DMS153 treated with DMSO at 0.1 percent for 48 hours (cell line): ENCODE results near the gene CASKIN2.
A peak's percentile ranks its signal among the peaks of the same experiment; 100 is the strongest.
"Not testable (repeated sequence)": the region's sequence is repeated elsewhere in the genome, so short reads cannot be mapped to it uniquely, and the experiment has no call there.

Experiments
- DNase-seq: peaks from one replicate; lab custom pipeline; 2025; ENCODE audit not compliant: unreplicated experiment; lab: John Stamatoyannopoulos, UW

CASKIN2 gene

DNA sequence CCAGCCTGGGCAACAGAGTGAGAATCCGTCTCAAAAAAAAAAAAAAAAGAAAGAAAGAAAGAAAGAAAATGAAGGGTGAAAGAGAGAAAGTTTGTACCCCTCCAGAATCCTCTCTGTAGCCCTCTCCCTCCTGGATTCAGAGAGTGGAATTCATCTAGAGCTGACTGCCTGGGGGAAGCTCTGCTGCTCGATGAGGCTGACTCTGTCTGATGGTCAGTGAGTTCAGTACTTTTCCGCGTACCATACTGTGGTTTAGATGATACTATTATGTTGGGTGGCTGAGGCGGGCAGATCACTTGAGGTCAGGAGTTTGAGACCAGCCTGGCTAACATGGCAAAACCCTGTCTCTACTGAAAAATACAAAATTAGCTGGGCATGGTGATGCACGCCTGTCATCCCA, 44.1 kb downstream of the CASKIN2 start:
- DNase-seq = no peak

DNA sequence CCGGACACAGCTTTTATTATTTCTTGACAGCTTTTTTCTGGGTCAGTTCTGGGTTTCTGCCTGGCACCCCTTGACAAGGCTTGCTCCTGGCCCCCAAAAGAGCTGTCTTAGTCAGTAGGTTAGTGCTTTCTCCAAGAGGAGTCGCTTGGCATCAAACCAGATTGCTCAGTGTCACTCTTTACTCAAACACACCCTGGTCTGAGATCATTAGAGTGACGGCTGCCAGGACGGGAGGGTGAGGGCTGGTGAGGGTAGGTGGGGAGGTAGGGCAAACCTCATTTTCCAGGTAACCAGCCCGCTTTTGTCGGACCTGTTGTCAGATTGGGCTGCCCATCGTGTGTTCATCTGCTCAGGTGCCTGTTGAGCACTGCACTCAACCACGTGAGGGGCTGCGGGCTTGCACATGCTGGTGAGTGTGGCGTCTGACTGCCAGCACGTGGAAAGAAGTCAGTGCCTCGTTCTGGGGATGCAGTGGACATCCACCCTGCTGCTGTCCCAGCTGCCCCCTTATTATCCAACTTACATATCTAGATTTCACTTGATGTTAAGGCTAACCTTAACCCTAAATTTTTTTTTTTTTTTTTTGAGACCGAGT, 46.5 kb downstream of the CASKIN2 start:
- DNase-seq = no peak

DNA sequence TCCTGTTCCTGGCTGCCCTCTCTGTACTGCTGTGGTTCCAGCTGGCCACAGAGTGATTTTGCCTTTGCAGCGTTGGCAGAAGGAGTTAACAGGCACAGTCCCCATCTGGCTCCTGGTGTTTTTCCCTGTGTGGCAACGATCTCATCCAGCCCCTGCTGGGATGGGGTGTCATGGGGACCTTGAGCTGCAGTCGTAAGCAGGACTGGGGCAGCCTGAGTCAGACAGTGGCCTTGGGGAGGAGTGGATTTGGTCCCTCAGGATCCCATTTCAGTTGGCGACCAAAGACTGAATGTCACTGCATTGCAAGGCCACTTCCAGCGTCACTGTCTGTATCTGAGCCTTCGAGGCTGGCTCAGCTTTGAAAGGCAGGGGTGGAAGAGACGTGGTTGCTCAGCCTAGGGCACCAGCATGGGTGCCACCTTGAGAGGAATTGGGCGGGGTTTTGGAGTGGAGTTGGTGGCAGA, 47.0 kb downstream of the CASKIN2 start:
- DNase-seq = no peak

GRCh38 chr17:75465039-75465438, 50.3 kb downstream of the CASKIN2 start:
- no peak for DNase-seq

DNA sequence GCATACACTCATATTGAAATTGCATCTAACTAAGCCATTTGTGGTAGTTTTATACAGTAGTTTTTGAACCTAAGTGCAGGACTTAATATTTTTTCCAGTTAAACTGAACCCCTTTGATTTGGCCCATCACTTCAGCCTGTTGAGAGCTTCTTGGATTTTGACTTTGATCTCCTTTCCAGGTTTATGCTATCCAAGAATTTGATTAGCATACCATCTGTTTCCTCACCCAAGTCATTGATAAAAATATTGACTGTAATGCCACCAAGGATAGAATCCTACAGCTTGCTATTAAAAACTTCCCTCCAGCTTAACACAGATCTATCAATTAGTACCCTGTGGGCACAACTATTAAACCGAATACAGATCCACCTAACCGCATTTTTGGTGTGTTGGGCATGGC, 51.7 kb downstream of the CASKIN2 start:
- DNase-seq = no peak

- no peak for DNase-seq
Measured at GRCh38 chr17:75460295-75460694, 55.0 kb downstream of the CASKIN2 start.

- DNase-seq = no peak
Measured at GRCh38 chr17:75459590-75460267, 55.6 kb downstream of the CASKIN2 start.

- no peak for DNase-seq
Measured at GRCh38 chr17:75459246-75459589, 56.1 kb downstream of the CASKIN2 start.

DNA sequence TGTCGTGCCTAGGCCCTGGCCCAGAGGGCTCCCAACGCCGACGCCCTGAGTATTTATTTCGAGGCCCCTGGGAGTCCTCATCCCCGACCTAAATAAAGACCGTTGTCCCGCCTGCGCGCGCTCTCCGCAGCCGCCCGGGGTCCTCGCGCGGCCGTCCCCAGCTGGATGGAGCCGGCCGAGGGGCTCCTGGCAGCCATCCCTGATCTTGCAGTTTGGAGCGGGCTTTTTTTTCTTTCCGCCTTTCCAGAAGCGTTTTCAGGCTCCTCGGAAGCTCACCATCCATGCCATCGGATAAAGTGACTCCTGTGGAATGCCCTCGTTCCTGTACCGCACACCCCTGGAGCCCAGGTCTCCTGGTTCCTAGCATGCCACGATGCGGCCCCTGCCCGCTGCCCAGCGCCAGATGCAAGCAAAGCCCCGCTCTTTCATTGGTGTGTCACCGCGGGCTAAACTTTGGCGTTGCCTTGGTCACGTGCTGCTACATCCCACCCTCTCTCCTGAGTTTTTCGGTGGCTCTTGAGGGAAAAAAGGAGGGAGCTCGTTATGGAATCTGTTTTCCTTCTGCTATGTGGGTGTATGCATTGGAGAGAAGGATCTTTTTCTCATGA, 58.2 kb downstream of the CASKIN2 start:
- DNase-seq = no peak

DNA sequence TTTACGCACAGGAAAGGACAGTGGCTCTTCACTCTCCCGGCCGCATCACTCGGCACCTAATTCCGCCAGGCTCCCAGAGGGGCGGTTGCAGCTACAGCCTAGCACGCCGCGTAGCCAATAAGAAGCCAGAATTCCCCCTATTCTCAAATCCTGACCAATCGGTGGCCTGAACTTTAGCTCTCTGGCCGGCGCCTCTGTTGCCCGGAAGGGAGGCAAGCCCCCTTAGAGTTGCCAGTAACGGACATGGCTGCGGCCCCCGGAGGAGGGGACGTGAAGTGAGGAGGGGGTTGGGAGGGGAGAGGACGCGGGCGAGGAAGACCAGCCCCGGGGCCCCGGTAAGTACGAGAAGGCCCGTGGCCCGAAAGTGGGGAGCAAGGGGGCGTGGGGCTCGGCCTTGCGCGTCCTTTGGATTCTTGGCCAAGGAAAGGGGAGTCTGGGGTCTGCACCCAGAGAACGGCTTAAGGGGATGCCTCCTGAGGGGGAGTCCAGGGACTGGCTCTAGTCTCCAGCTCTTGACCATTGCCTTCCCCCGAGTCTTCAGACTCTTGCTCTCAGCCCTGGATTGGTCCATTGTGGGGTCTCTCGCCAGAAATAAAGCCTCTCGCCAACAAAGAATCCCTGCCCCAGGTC, 58.8 kb downstream of the CASKIN2 start, which contains the start of gene TMEM94:
TSS of gene TMEM94 (plus strand) at position 219 of the 630 bp plus-strand sequence. CDS start 15,271 bp downstream, outside the sequence.
- peak; percentile 98 for DNase-seq

- no peak for DNase-seq
Measured at GRCh38 chr17:75456039-75456416, 59.3 kb downstream of the CASKIN2 start.

DNA sequence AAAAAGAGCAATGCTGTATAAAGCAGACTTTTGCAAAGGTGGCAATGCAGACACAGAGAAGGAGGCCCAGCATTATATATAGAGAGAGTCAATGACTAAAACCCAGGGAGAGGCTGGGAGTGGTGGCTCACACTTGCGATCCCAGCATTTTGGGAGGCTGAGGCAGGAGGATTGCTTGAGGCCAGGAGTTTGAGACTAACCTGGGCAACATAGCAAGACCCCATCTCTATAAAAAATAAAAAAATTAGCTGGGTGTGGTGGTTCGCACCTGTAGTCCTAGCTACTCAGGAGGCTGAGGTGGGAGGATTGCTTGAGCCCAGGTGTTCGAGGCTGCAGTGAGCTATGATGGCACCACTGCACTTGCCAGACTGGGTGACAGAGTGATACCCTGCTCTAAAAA, 60.7 kb downstream of the CASKIN2 start:
- DNase-seq = not testable (repeated sequence)

DNA sequence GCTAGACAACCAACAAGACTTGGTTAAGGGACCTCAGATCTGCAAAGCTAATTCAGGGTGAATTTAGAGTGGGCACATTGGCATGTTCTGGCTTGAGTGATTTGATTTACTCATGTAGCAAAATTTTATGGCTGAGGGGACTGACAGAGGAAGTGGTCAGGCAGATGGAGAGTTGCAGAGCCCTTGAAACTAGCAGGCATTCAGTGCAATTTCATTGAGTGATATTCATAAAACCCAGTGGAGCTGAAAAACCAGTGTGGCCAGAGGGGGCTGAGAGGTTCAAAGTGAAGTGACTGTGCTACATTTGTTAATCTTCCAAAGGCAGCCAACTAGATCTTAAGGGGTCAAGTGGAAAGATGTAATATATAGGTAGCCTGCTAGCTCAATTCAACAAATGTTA, 61.1 kb downstream of the CASKIN2 start:
- no peak for DNase-seq

DNA sequence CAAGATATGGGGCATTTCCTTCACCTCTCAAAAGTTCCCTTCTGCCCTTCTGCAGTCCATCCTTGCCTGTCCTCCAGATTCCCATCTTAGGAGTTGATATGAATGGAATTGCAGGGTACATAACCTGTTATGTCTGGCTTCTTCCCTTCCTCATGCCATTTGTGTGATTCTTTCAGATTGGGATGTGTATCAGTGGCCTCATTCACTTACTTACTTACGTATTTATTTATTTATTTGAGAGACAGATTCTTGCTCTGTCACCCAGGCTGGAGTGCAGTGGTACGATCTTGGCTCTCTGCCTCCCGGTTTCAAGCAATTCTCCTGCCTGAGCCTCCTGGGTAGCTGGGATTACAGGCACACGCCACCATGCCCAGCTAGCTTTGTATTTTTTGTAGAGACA, 65.1 kb downstream of the CASKIN2 start:
- no peak for DNase-seq
